GM06990 (cell line): ENCODE data around the gene CELF2.

Experiments used
- DNase-seq: peaks from one replicate; pipeline ENCODE4 v3.0.0-alpha.2; 2011; ENCODE audit not compliant: insufficient read length; ENCODE audit errors: extremely low read depth
- H3K27me3 ChIP-seq: replicated peaks from 2 replicates; pipeline ENCODE4 v1.6.0; 2011; ENCODE audit warnings: low read length; ENCODE audit not compliant: control insufficient read depth, insufficient read depth
- H3K36me3 ChIP-seq: 2 replicates; pipeline ENCODE4 v1.5.1; 2011; ENCODE audit warnings: low read length; ENCODE audit not compliant: control insufficient read depth, insufficient read depth
- H3K4me3 ChIP-seq: replicated peaks from 2 replicates; pipeline ENCODE4 v1.5.1; 2011; ENCODE audit warnings: low read depth, mild to moderate bottlenecking, control low read depth, low read length
- TF ChIP-seq, protein P1 (sequence below): IDR thresholded peaks from 2 replicates; pipeline ENCODE4 v1.5.1; 2011; ENCODE audit warnings: low read length, control low read depth, mild to moderate bottlenecking, inconsistent platforms; ENCODE audit not compliant: insufficient read depth, poor library complexity, severe bottlenecking

Gene CELF2

DNA sequence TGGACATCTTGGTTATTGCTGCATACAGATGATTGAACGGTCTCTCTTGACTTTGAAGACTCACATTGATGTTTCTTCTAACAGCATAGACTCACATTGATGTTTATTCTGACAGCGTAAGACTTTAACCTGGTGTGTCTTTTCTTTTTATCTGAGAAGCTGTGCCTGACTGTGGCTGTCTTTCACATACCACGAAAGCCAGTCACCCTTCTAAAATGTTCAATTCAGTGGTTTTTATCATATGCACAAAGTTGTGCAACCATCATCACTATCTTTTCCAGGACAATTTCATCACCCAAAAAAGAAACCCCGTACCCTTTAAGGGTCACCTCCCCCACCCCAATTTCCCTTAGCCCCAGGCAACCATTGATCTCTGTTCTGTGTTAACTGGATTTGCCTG, 24.7 kb downstream of the CELF2 start:
- Histone ChIP-seq H3K4me3 (no peak overlapping the region), H3K27me3 (no peaks in the 10 kb centered on the region; the same call in 1 of the 2 replicates), H3K36me3 (no peaks in the 10 kb centered on the region)
- DNase-seq = no peak
- TF ChIP-seq, protein P1, sequence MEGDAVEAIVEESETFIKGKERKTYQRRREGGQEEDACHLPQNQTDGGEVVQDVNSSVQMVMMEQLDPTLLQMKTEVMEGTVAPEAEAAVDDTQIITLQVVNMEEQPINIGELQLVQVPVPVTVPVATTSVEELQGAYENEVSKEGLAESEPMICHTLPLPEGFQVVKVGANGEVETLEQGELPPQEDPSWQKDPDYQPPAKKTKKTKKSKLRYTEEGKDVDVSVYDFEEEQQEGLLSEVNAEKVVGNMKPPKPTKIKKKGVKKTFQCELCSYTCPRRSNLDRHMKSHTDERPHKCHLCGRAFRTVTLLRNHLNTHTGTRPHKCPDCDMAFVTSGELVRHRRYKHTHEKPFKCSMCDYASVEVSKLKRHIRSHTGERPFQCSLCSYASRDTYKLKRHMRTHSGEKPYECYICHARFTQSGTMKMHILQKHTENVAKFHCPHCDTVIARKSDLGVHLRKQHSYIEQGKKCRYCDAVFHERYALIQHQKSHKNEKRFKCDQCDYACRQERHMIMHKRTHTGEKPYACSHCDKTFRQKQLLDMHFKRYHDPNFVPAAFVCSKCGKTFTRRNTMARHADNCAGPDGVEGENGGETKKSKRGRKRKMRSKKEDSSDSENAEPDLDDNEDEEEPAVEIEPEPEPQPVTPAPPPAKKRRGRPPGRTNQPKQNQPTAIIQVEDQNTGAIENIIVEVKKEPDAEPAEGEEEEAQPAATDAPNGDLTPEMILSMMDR = no peak

GRCh38 chr10:11043039-11043438, 25.4 kb downstream of the CELF2 start:
- TF ChIP-seq, protein P1 = no peak
- Histone ChIP-seq H3K4me3 (no peak overlapping the region), H3K36me3 (no peaks in the 10 kb centered on the region), H3K27me3 (no peaks in the 10 kb centered on the region; the same call in 1 of the 2 replicates)
- no peak for DNase-seq

GRCh38 chr10:11043446-11044127, 25.9 kb downstream of the CELF2 start:
- Histone ChIP-seq H3K27me3 (no peaks in the 10 kb centered on the region; the same call in 1 of the 2 replicates), H3K4me3 (no peak overlapping the region), H3K36me3 (no peaks in the 10 kb centered on the region)
- DNase-seq = no peak
- TF ChIP-seq, protein P1 = no peak

DNA sequence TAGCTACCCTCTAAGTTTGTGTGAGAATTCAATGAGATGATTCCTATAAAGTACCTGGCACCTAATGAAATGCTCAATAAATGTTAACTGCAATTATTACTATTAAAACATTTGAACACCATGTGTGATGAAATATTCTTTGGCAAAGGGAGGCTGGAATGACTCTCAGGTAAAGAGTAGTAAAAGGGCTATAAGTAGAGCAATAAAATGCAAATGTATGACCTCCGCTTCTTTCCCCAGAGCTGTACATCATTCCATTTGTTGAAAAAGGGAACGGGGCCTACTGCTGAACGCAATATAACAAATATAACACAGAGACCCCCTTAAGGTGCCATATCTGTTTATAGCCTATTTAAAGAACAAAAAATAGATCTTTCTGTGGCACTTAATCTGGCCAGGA, 27.8 kb downstream of the CELF2 start:
- TF ChIP-seq, protein P1 = no peak
- H3K27me3 ChIP-seq = no peaks in the 10 kb centered on the region; the same call in 1 of the 2 replicates
- no peak for DNase-seq
- H3K4me3 ChIP-seq = no peak overlapping the region
- no peaks in the 10 kb centered on the region for H3K36me3 ChIP-seq

DNA sequence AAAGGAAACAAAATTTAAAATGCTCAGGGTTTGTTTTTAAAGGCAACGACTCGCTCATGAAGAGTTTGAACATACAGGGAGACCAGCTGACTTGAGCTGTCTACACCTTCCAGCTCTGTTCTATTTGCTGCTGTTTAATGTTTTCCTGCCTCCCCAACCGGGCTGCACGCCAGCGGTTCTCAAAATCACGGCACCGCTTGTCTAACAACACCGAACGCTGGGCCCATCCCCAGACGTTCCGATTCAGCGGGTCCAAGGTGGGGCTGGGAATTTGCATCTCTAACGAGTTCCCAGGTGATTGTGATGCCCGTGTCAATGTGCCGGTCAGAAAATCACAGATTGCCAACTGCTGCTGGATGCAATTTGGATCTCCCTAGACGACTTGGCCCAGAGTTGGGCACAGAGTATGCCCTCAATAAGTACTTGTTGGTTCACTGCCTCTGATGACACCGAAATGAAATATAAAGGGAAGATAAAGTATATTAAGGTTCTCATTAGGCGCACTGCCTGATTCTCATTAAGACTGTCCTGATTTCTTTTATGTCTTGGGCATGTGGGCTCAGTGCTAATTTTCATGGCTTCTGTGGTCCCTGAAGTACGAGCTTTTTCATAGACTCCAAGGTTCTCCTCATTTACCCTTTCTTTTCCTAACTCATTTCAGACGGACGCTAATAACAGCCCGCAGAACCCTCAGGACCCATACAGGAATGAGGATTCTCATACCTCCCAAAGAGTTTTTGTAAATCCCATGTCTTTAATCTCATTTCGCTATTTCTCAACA, 28.5 kb downstream of the CELF2 start:
- Histone ChIP-seq H3K27me3 (no peaks in the 10 kb centered on the region; the same call in 1 of the 2 replicates), H3K4me3 (no peak overlapping the region), H3K36me3 (no peaks in the 10 kb centered on the region)
- no peak for DNase-seq
- TF ChIP-seq, protein P1 = no peak
